ENCODE data around the gene DNAH2.

DNAH2 gene

GRCh38 chr17:7701681-7702080 lies 15.9 kb upstream of the DNAH2 start:
- no peak for TF ChIP-seq CTCF (IDR thresholded peaks at IDR 0.05; ENCODE audit: low read depth, low read length, missing control alignments)
- no peaks in the 10 kb centered on the region for H3K36me3 ChIP-seq (replicated peaks)
- H3K27me3 ChIP-seq (replicated peaks): peaks cover 24% of the 10 kb centered on the region
- no peak overlapping the region for H3K27ac ChIP-seq
- H3K4me3 ChIP-seq (ENCODE audit: low read depth, low read length): no peak overlapping the region
- in situ Hi-C loops (cut with HindIII; ENCODE audit: low pct_ligation_motif_present, low sequenced_read_pairs): no loop called here
- no peak for DNase-seq

GRCh38 chr17:7702776-7703175 lies 14.8 kb upstream of the DNAH2 start:
- Histone ChIP-seq H3K36me3 (replicated peaks) (no peaks in the 10 kb centered on the region), H3K27ac (no peak overlapping the region), H3K27me3 (replicated peaks) (peaks cover 25% of the 10 kb centered on the region), H3K4me3 (ENCODE audit: low read depth, low read length) (no peak overlapping the region)
- in situ Hi-C loops (cut with HindIII; ENCODE audit: low pct_ligation_motif_present, low sequenced_read_pairs): no loop called here
- DNase-seq: no peak
- no peak for TF ChIP-seq CTCF (IDR thresholded peaks at IDR 0.05; ENCODE audit: low read depth, low read length, missing control alignments)

GRCh38 chr17:7703584-7704479 lies 13.7 kb upstream of the DNAH2 start:
- in situ Hi-C loops (cut with HindIII; ENCODE audit: low pct_ligation_motif_present, low sequenced_read_pairs): no loop called here
- H3K27me3 ChIP-seq (replicated peaks): peaks cover 25% of the 10 kb centered on the region
- peak; percentile 38 for DNase-seq
- no peaks in the 10 kb centered on the region for H3K36me3 ChIP-seq (replicated peaks)
- no peak for TF ChIP-seq CTCF (IDR thresholded peaks at IDR 0.05; ENCODE audit: low read depth, low read length, missing control alignments)
- H3K4me3 ChIP-seq (ENCODE audit: low read depth, low read length): no peak overlapping the region
- H3K27ac ChIP-seq: no peak overlapping the region

- peak within 1 kb of the TSS; percentile 43 for H3K4me3 ChIP-seq (ENCODE audit: low read depth, low read length)
These were observed 12.8 kb upstream of the DNAH2 start, which contains the start of gene EFNB3 for GRCh38 chr17:7704601-7705268. Gene EFNB3, plus strand, starts transcription at chr17:7705202. Its CDS starts 397 bp downstream, at chr17:7705599.

More at GRCh38 chr17:7704601-7705268, 12.8 kb upstream of the DNAH2 start, which contains the start of gene EFNB3:
- no peak for DNase-seq
- TF ChIP-seq CTCF (IDR thresholded peaks at IDR 0.05; ENCODE audit: low read depth, low read length, missing control alignments): no peak
- peaks cover 25% of the 10 kb centered on the region for H3K27me3 ChIP-seq (replicated peaks)
- no peaks in the 10 kb centered on the region for H3K36me3 ChIP-seq (replicated peaks)
- in situ Hi-C loops (cut with HindIII; ENCODE audit: low pct_ligation_motif_present, low sequenced_read_pairs): no loop called here
- no peak within 1 kb of the TSS for H3K27ac ChIP-seq

Measured in brain microvascular endothelial cell (primary cell).